HCT116 (cell line): ENCODE results near the gene GCDH. TPM values are rescaled to one million over a fixed set of nuclear protein-coding genes. Genes with fewer than 3 reads are reported as not detected.

ENCODE experiments used
- ATAC-seq: fragments of 200-7000 bp; cut with Tn5 transposase; 2 replicates; pipeline ENCODE4 v1.9.1; 2020; ENCODE audit warnings: mild to moderate bottlenecking, moderate library complexity
- BruUV-seq: library from RNA; stranded (reverse); fragments of 400-500 nt; replicated peaks from 2 replicates; lab custom pipeline; 2021; lab: Mats Ljungman, UMichigan
- CTCF ChIA-PET: fragments of 300-600 bp; sonication (Branson Sonifier 250); formaldehyde crosslinking; loops from one replicate; lab custom pipeline; 2021; ENCODE audit warnings: antibody characterized with exemption; lab: Charles Lee
- POLR2A ChIA-PET: fragments of 300-600, 350-600 bp; sonication (Branson Sonifier 250); formaldehyde crosslinking; loops from one replicate; lab custom pipeline; 2021; ENCODE audit warnings: antibody characterized with exemption; lab: Charles Lee
- RAD21 ChIA-PET, 2 experiments: fragments of 300-600 bp; sonication (Branson Sonifier 250); formaldehyde crosslinking; loops; one replicate each; lab custom pipeline; 2023; ENCODE audit warnings: low total read pairs in 2 of 2; ENCODE audit not compliant: uncharacterized antibody in 2 of 2, unreplicated experiment in 2 of 2, low non-redundant PET in 1 of 2; lab: Charles Lee
- DNase-seq: peaks from one replicate; pipeline ENCODE4 v3.0.0-alpha.2; 2010; ENCODE audit warnings: low read depth, low spot score
- H2AFZ ChIP-seq: fragments of 200-600 bp; shearing (Covaris generic), sonication (generic); 2 replicates; pipeline ENCODE4 v1.6.1; 2017; ENCODE audit warnings: low read depth, mixed run types, mixed read lengths, antibody characterized with exemption, low read length; ENCODE audit not compliant: poor library complexity, severe bottlenecking
- H3K27ac ChIP-seq: 2 replicates; pipeline ENCODE4 v1.5.1; 2012; ENCODE audit warnings: low read depth, low read length
- H3K27me3 ChIP-seq: fragments of 200-600 bp; sonication (generic); 2 replicates; pipeline ENCODE4 v1.6.1; 2016; ENCODE audit warnings: mixed run types, low read length, mixed read lengths; ENCODE audit not compliant: insufficient read depth
- H3K36me3 ChIP-seq, 2 experiments: fragments of 200-500 bp in 1 of 2; fragments of 200-600 bp in 1 of 2; sonication (Bioruptor generic) in 1 of 2; sonication (generic) in 1 of 2; 2 replicates each; pipeline versions ENCODE4 v1.5.1 to v1.6.1; 2014 to 2016; ENCODE audit warnings: low read length in 2 of 2, inconsistent platforms in 1 of 2, mixed read lengths in 1 of 2, mixed run types in 1 of 2; ENCODE audit not compliant: insufficient read depth in 2 of 2, control insufficient read depth in 1 of 2
- H3K4me1 ChIP-seq, 2 experiments: fragments of 200-600 bp in 1 of 2; sonication (generic) in 1 of 2; 2 replicates each; pipeline versions ENCODE4 v1.5.1 to v1.6.1; 2012 to 2017; ENCODE audit warnings: low read length in 2 of 2, inconsistent platforms in 1 of 2, mild to moderate bottlenecking in 1 of 2, mixed read lengths in 1 of 2, mixed run types in 1 of 2, moderate library complexity in 1 of 2; ENCODE audit not compliant: insufficient read depth in 2 of 2, control insufficient read depth in 1 of 2
- H3K4me2 ChIP-seq: fragments of 200-600 bp; sonication (generic); 2 replicates; pipeline ENCODE4 v1.6.1; 2017; ENCODE audit warnings: mixed run types, low read length, mixed read lengths
- H3K4me3 ChIP-seq, 2 experiments: fragments of 200-600 bp in 1 of 2; sonication (generic) in 1 of 2; replicated peaks in 1 of 2; 2 replicates each; pipeline ENCODE4 v1.5.1; 2011 to 2016; ENCODE audit warnings: low read length in 2 of 2, control low read depth in 1 of 2, low read depth in 1 of 2, mild to moderate bottlenecking in 1 of 2, mixed read lengths in 1 of 2, mixed run types in 1 of 2
- H3K79me2 ChIP-seq: fragments of 200-600 bp; sonication (generic); 2 replicates; pipeline ENCODE4 v1.6.1; 2017; ENCODE audit warnings: mild to moderate bottlenecking, mixed run types, low read length, moderate library complexity, mixed read lengths; ENCODE audit not compliant: insufficient read depth
- H3K9ac ChIP-seq: fragments of 200-600 bp; sonication (generic); 2 replicates; pipeline ENCODE4 v1.6.1; 2016; ENCODE audit warnings: low read length, mixed read lengths
- H3K9me2 ChIP-seq: fragments of 200-600 bp; sonication (generic), shearing (Covaris generic); 2 replicates; pipeline ENCODE4 v1.6.1; 2017; ENCODE audit warnings: mixed run types, mild to moderate bottlenecking, moderate library complexity; ENCODE audit not compliant: insufficient read depth
- H3K9me3 ChIP-seq, 2 experiments: fragments of 200-500 bp in 1 of 2; fragments of 200-600 bp in 1 of 2; sonication (Bioruptor generic) in 1 of 2; sonication (generic) in 1 of 2; 2 replicates each; pipeline ENCODE4 v1.6.1; 2014 to 2017; ENCODE audit warnings: low read length in 2 of 2, mixed read lengths in 2 of 2, inconsistent platforms in 1 of 2, low read depth in 1 of 2, mild to moderate bottlenecking in 1 of 2, mixed run types in 1 of 2, moderate library complexity in 1 of 2; ENCODE audit not compliant: control insufficient read depth in 1 of 2, insufficient read depth in 1 of 2
- H4K20me1 ChIP-seq: fragments of 200-600 bp; sonication (generic), shearing (Covaris generic); 2 replicates; pipeline ENCODE4 v1.6.1; 2017; ENCODE audit warnings: mixed run types, mild to moderate bottlenecking, moderate library complexity; ENCODE audit not compliant: insufficient read depth
- CBX3 ChIP-seq: IDR thresholded peaks from 2 replicates; pipeline ENCODE4 v1.6.1; 2012; ENCODE audit warnings: low read depth
- CEBPB ChIP-seq: IDR thresholded peaks from 2 replicates; pipeline ENCODE4 v1.6.1; 2012; ENCODE audit warnings: low read depth
- EGR1 ChIP-seq: IDR thresholded peaks from 2 replicates; pipeline ENCODE4 v1.6.1; 2012; ENCODE audit warnings: low read depth
- EZH2phosphoT487 ChIP-seq: fragments of 200-600 bp; IDR thresholded peaks from 2 replicates; pipeline ENCODE4 v1.6.1; 2018; ENCODE audit warnings: antibody characterized with exemption, borderline replicate concordance
- JUND ChIP-seq: IDR thresholded peaks from 2 replicates; pipeline ENCODE4 v1.6.1; 2012
- POLR2AphosphoS5 ChIP-seq: IDR thresholded peaks from 2 replicates; pipeline ENCODE4 v1.6.1; 2011; ENCODE audit warnings: mild to moderate bottlenecking, low read depth, low read length, moderate library complexity
- RAD21 ChIP-seq: IDR thresholded peaks from 2 replicates; pipeline ENCODE4 v1.6.1; 2012; ENCODE audit warnings: low read depth, mild to moderate bottlenecking
- SP1 ChIP-seq: IDR thresholded peaks from 2 replicates; pipeline ENCODE4 v1.6.1; 2012; ENCODE audit warnings: low read depth
- TCF7L2 ChIP-seq: IDR thresholded peaks from 2 replicates; pipeline ENCODE4 v1.7.0; 2011; ENCODE audit warnings: borderline replicate concordance, inconsistent platforms; ENCODE audit not compliant: insufficient read depth, insufficient read length; ENCODE audit errors: extremely low read depth
- ZFX ChIP-seq: fragments of 450-650 bp; IDR thresholded peaks from 2 replicates; pipeline ENCODE4 v1.6.1; 2017
- ZNF274 ChIP-seq: fragments of 200-500 bp; sonication (Bioruptor generic); IDR thresholded peaks from 2 replicates; pipeline ENCODE4 v1.6.1; 2014; ENCODE audit warnings: mild to moderate bottlenecking, low read depth, low read length, inconsistent platforms
- intact Hi-C: fragments of 100-400 bp; cut with micrococcal nuclease; formaldehyde crosslinking; loops from 2 replicates; pipeline ENCODE4 v1.10.0; 2022
- total RNA-seq: library from RNA; stranded (reverse); gene quantifications from one replicate; pipeline ENCODE4 v1.2.1, GENCODE V29; 2021; ENCODE audit not compliant: unreplicated experiment
- TF ChIP-seq, protein P1 (sequence below), 3 experiments: fragments of 200-600 bp in 1 of 3; sonication (generic) in 1 of 3; IDR thresholded peaks in 2 of 3; conservative IDR thresholded peaks in 1 of 3; 2 replicates each; pipeline ENCODE4 v1.5.1; 2012 to 2017; ENCODE audit warnings: low read depth in 2 of 3, low read length in 2 of 3, antibody characterized with exemption in 1 of 3, borderline replicate concordance in 1 of 3, control low read depth in 1 of 3, mild to moderate bottlenecking in 1 of 3, mixed read lengths in 1 of 3, mixed run types in 1 of 3, moderate library complexity in 1 of 3; ENCODE audit not compliant: insufficient read depth in 1 of 3
- TF ChIP-seq, protein P2 (sequence below): IDR thresholded peaks from 2 replicates; pipeline ENCODE4 v1.6.1; 2012

GCDH gene
- total RNA-seq, 1 experiment from 2014 or later, result 23.2 TPM

DNA sequence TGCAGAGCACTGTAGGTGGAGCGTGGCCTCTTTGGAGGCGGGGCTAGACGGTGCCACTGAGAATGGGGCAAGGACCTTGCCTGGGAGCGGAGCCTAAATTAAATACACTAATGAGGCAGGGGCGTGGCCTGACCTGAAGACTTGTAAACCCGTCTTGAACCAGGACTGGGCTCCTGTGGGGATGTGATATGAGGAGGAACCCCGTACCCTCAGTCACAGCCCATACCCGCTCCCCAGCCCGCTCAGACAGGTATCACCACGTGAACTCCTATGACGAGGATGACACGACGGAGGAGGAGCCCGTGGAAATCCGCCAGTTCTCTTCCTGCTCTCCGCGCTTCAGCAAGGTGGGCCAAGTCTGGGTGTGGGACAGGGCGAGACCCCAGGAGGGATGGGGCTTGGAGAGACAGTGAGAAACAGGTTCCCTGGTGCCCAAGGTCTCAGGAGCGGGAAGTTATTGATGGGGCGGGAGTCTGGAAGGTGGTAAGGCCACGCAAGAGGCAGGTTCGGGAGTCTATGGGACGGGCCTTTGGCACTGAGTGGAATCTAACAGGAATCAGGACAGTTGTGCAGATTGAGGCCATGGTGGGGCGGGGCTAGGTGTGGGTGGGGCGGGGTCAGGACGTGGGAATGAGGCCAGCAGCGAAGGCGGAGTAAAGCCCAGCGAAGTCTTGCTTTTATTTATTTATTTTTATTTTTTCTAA lies 24.4 kb upstream of the GCDH start:
- no peaks in the 10 kb centered on the region for H3K79me2 ChIP-seq
- no peak for DNase-seq
- ATAC-seq, result peak; percentile 33; the same call in 1 of the 2 replicates
- no peaks in the 10 kb centered on the region for H3K9me3 ChIP-seq
- peaks cover 0 to 6% of the 10 kb centered on the region in 2 experiments; a peak in 2 of 4 replicates for H3K4me1 ChIP-seq
- no peaks in the 10 kb centered on the region for H4K20me1 ChIP-seq
- no peak overlapping the region for H2AFZ ChIP-seq
- no peak overlapping the region for H3K4me3 ChIP-seq
- ChIA-PET POLR2A (no interaction called here), RAD21 (no interaction called here), CTCF (no interaction called here)
- peaks cover 0 to 8% of the 10 kb centered on the region in 2 experiments; a peak in 1 of 4 replicates for H3K36me3 ChIP-seq
- H3K27ac ChIP-seq, result no peak overlapping the region
- no peak overlapping the region for H3K4me2 ChIP-seq
- H3K9me2 ChIP-seq, result no peaks in the 10 kb centered on the region
- H3K9ac ChIP-seq, result no peak overlapping the region
- intact Hi-C loops, result no loop called here
- BruUV-seq, result no TSS peak
- no peak for TF ChIP-seq EZH2phosphoT487
- TF ChIP-seq EGR1, result no peak
- TF ChIP-seq SP1, result no peak
- no peak for TF ChIP-seq ZFX
- TF ChIP-seq POLR2AphosphoS5, result no peak
- TF ChIP-seq JUND, result no peak
- no peak for TF ChIP-seq CBX3
- no peak for TF ChIP-seq CEBPB
- TF ChIP-seq, protein P1, sequence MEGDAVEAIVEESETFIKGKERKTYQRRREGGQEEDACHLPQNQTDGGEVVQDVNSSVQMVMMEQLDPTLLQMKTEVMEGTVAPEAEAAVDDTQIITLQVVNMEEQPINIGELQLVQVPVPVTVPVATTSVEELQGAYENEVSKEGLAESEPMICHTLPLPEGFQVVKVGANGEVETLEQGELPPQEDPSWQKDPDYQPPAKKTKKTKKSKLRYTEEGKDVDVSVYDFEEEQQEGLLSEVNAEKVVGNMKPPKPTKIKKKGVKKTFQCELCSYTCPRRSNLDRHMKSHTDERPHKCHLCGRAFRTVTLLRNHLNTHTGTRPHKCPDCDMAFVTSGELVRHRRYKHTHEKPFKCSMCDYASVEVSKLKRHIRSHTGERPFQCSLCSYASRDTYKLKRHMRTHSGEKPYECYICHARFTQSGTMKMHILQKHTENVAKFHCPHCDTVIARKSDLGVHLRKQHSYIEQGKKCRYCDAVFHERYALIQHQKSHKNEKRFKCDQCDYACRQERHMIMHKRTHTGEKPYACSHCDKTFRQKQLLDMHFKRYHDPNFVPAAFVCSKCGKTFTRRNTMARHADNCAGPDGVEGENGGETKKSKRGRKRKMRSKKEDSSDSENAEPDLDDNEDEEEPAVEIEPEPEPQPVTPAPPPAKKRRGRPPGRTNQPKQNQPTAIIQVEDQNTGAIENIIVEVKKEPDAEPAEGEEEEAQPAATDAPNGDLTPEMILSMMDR (IDR thresholded peaks at IDR 0.05 in 2 of 3, conservative IDR thresholded peaks at IDR 0.05 in 1 of 3; ENCODE audit: borderline replicate concordance in 1 of 3, insufficient read depth in 1 of 3, low read depth in 2 of 3, low read length in 2 of 3), result no peak
- TF ChIP-seq ZNF274, result no peak
- no peak for TF ChIP-seq TCF7L2
- no peak for TF ChIP-seq RAD21
- TF ChIP-seq, protein P2, sequence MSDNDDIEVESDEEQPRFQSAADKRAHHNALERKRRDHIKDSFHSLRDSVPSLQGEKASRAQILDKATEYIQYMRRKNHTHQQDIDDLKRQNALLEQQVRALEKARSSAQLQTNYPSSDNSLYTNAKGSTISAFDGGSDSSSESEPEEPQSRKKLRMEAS, result no peak
- no peaks in the 10 kb centered on the region for H3K27me3 ChIP-seq
